RWPE1 (cell line): ENCODE measurements around the gene FIGN.

Source experiments
- CTCF ChIA-PET: fragments of 350-600 bp; sonication (Branson Sonifier 250); formaldehyde crosslinking; extraction: SDS; loops from one replicate; lab custom pipeline; 2021; lab: Yijun Ruan, JAX
- POLR2A ChIA-PET: fragments of 400-600 bp; formaldehyde crosslinking; extraction: SDS; loops from one replicate; lab custom pipeline; 2020; ENCODE audit warnings: antibody characterized with exemption; ENCODE audit not compliant: low non-redundant PET; lab: Yijun Ruan, JAX
- DNase-seq: peaks from one replicate; pipeline ENCODE4 v3.0.0; 2012; ENCODE audit warnings: low spot score
- H3K27ac ChIP-seq: fragments of 450-650 bp; 2 replicates; pipeline ENCODE4 v1.5.1; 2017
- TF ChIP-seq, protein P1 (sequence below): fragments of 450-650 bp; conservative IDR thresholded peaks from 2 replicates; pipeline ENCODE4 v1.5.1; 2017; ENCODE audit warnings: low read depth, mild to moderate bottlenecking

FIGN gene

DNA sequence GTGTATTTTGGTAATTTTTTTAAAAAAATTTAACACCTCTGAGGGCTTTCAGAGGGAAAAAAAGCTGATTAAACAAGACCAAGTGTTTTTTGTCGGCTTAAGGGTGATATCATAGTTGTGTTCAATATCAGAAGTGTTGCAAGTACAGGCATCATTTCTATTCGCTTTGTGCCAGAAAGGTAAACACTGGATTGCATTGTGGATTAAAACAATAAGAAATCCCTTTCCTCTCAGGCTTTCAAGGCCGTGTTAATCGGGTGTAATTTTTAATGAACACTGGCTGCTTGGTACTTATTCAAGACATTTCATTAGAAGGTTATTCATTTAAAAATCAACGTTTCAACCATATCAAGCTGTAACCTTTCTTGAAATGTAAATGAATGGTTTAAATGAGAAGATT is 18.3 kb downstream of the FIGN start:
- no peak for DNase-seq
- no peak overlapping the region for H3K27ac ChIP-seq
- ChIA-PET CTCF (interaction anchor here (0.6 kb wide), 1 partner anchor 1212 kb away, joined by 5 read pairs; no protein-coding TSS in a partner anchor), POLR2A (no interaction called here)
- TF ChIP-seq, protein P1, sequence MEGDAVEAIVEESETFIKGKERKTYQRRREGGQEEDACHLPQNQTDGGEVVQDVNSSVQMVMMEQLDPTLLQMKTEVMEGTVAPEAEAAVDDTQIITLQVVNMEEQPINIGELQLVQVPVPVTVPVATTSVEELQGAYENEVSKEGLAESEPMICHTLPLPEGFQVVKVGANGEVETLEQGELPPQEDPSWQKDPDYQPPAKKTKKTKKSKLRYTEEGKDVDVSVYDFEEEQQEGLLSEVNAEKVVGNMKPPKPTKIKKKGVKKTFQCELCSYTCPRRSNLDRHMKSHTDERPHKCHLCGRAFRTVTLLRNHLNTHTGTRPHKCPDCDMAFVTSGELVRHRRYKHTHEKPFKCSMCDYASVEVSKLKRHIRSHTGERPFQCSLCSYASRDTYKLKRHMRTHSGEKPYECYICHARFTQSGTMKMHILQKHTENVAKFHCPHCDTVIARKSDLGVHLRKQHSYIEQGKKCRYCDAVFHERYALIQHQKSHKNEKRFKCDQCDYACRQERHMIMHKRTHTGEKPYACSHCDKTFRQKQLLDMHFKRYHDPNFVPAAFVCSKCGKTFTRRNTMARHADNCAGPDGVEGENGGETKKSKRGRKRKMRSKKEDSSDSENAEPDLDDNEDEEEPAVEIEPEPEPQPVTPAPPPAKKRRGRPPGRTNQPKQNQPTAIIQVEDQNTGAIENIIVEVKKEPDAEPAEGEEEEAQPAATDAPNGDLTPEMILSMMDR = no peak

DNA sequence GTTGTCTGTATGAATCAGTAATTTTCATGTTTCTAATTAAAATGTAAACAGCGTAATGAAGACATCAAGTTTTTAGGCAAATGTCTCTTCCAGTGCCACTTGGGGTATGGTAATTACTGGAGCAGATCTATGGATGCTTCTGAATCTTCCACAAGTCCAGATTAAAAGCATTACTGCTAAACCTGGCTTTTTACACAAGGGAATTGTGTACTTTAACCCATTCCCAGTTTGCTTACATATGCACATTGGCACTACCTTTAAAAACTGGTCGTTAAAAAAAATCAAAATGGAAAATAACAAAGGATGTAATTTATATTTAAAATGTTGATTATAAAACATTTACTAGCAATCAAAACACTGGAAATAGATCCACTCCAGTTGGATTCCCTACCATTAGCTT is 19.7 kb downstream of the FIGN start:
- no peak for DNase-seq
- H3K27ac ChIP-seq = no peak overlapping the region
- ChIA-PET CTCF (no interaction called here), POLR2A (no interaction called here)
- TF ChIP-seq, protein P1 = no peak

DNA sequence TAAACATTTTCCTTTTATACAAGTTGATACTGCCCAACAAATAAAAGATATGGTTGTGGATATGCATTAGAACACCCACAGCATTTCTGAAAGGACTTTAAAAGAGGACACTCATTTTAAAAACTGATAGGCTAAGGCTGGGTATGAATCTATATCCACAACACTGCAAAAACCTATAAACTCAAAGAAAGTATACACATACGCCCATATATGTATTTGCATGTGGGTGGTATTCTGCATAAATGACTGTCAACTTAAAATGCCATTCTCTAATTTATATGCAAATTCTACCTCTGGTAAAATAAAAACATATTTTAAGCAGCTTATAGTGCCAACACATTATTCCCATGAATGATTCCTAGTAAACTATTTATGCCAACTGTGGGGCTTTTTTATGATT is 20.1 kb downstream of the FIGN start:
- no peak for DNase-seq
- ChIA-PET CTCF (no interaction called here), POLR2A (no interaction called here)
- TF ChIP-seq, protein P1 = no peak
- H3K27ac ChIP-seq = no peak overlapping the region

DNA sequence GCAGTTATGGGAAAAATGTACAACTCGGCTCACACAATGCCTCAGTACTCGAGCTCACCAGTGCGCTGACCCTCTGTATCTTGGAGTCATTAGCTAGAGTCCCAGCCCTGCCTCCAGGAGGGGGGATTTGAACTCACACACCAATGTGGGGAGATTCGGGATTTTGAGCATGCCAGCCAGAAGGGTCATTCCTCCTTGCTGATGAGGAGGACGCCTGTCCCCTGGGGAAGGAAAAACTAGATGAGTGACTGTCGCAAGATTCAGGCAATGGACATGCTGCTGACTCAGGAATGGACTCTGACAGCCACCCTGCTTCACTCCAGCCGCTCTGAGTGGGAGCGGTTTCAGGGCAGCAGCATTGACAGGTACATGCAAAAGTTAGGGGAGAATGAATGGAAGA is 20.6 kb downstream of the FIGN start:
- POLR2A ChIA-PET = no interaction called here
- CTCF ChIA-PET = no interaction called here
- no peak for DNase-seq
- TF ChIP-seq, protein P1 = no peak
- no peak overlapping the region for H3K27ac ChIP-seq

DNA sequence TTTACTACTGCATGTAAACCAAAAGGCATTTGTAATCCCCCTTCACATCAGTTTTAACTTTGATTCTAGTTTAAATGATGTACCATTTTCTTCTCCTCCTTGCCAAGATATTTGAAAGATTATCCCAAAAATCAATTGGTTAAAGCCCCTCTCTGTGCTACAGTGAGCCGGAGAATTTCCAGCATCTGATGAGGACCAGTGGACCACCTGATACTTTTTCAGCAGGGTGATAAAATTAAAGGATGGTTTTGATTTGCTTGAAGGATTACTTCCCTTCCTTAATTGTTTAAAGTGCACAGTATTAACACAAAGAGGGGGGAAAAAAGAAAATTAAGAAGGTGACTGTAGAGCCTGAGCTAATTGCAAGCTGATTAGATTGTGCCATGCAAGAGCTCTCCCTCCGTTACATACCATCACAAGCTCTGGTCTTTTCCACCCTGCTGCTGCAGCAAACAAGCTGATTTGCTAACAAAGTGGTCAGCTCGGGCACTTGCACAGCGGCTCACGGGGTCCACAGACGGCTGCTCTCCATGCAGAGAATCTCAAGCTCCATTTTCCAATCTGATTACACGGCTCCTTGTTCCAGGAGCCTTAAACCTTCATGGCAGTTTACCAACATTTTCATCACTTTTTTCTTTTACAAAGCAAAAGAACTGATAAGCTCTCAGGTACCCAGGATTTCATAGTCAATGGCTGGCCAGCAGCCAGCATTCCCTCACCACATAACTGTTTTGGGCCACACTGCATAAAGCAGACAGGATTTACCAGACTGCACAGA is 22.1 kb downstream of the FIGN start:
- H3K27ac ChIP-seq = no peak overlapping the region
- TF ChIP-seq, protein P1 = no peak
- no peak for DNase-seq
- CTCF ChIA-PET = no interaction called here
- POLR2A ChIA-PET = no interaction called here

DNA sequence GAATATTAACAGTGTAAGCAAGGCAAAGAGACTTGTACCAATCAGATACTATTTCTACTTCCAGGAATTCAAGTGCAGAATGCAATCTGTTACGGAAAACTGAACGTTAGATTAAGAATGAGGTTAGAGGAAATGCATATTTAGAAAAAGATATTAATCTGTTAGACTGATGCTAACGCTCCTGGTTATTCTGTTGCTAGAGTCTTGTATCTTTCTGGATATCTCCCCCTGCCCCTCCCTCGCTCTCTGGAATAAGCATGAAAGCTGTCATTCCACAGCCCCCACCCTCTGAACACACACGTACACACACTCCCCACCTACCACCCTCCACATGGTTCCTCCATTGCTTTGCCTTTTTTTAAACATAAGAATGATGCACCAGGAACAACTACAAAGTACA is 24.1 kb downstream of the FIGN start:
- TF ChIP-seq, protein P1 = no peak
- DNase-seq = no peak
- POLR2A ChIA-PET = no interaction called here
- H3K27ac ChIP-seq = no peak overlapping the region
- CTCF ChIA-PET = no interaction called here
